Hematopoietic multipotent progenitor cell treated with erythropoietin and hydrocortisone succinate and interleukin-3 and kit ligand, for 8 days (in vitro differentiated cells): Measurements from ENCODE around the gene ADRA1B.
"Not testable (repeated sequence)": the region's sequence is repeated elsewhere in the genome, so short reads cannot be mapped to it uniquely, and the experiment has no call there.

ENCODE experiments used
- DNase-seq: peaks from one replicate; pipeline ENCODE4 v3.0.0-alpha.2; 2015

ADRA1B gene

GRCh38 chr5:159933531-159934485 is 17.5 kb downstream of the ADRA1B start:
- no peak for DNase-seq

- DNase-seq, result no peak
Observed at GRCh38 chr5:159935946-159936345, 19.7 kb downstream of the ADRA1B start.

GRCh38 chr5:159936686-159937329 is 20.5 kb downstream of the ADRA1B start:
- DNase-seq, result no peak

- no peak for DNase-seq
Observed at GRCh38 chr5:159937580-159937979, 21.3 kb downstream of the ADRA1B start.

- no peak for DNase-seq
Observed at GRCh38 chr5:159943326-159943725, 27.0 kb downstream of the ADRA1B start.

- DNase-seq, result no peak
Observed at GRCh38 chr5:159944056-159944600, 27.8 kb downstream of the ADRA1B start.

GRCh38 chr5:159945359-159945758 is 29.1 kb downstream of the ADRA1B start:
- DNase-seq, result no peak

GRCh38 chr5:159947708-159948358 is 31.6 kb downstream of the ADRA1B start:
- no peak for DNase-seq

GRCh38 chr5:159951387-159951786 is 35.1 kb downstream of the ADRA1B start:
- no peak for DNase-seq

GRCh38 chr5:159951834-159952233 is 35.6 kb downstream of the ADRA1B start:
- DNase-seq, result no peak

- no peak for DNase-seq
Observed at GRCh38 chr5:159953609-159954008, 37.3 kb downstream of the ADRA1B start.

- DNase-seq, result no peak
Observed at GRCh38 chr5:159955056-159955624, 38.9 kb downstream of the ADRA1B start.

GRCh38 chr5:159956074-159956473 is 39.8 kb downstream of the ADRA1B start:
- no peak for DNase-seq

- no peak for DNase-seq
Observed at GRCh38 chr5:159961176-159962160, 45.2 kb downstream of the ADRA1B start.

GRCh38 chr5:159962214-159962613 is 45.9 kb downstream of the ADRA1B start:
- DNase-seq, result no peak

- no peak for DNase-seq
Observed at GRCh38 chr5:159963935-159964334, 47.7 kb downstream of the ADRA1B start.

GRCh38 chr5:159965031-159965837 is 49.0 kb downstream of the ADRA1B start:
- DNase-seq, result peak; percentile 39

GRCh38 chr5:159965838-159966128 is 49.5 kb downstream of the ADRA1B start:
- DNase-seq, result not testable (repeated sequence)

- DNase-seq, result no peak
Observed at GRCh38 chr5:159969966-159970365, 53.7 kb downstream of the ADRA1B start.

- DNase-seq, result no peak
Observed at GRCh38 chr5:159971038-159971437, 54.8 kb downstream of the ADRA1B start.

- DNase-seq, result no peak
Observed at GRCh38 chr5:159971514-159971913, 55.2 kb downstream of the ADRA1B start.
